Measurements from ENCODE around the gene SHTN1. TPM values are rescaled to one million over a fixed set of nuclear protein-coding genes. Genes with fewer than 3 reads are reported as not detected.
A peak's percentile ranks its signal among the peaks of the same experiment; 100 is the strongest.

SHTN1 gene
- total and polyA plus RNA-seq, 2 donors (not counting 3 experiments of a cell fraction or from before 2014, with no cell fraction given) = 4.8 to 36.5 TPM

- no peaks in the 10 kb centered on the region for H4K20me1 ChIP-seq (replicated peaks; ENCODE audit: control insufficient read depth, extremely low read depth, insufficient read depth, low read length)
- H3K4me1 ChIP-seq (ENCODE audit: control insufficient read depth, extremely low read depth, insufficient read depth, low read length) = no peaks in the 10 kb centered on the region
- peak; percentile 44 for DNase-seq (ENCODE audit: low read depth, low spot score)
- H3K36me3 ChIP-seq (ENCODE audit: control insufficient read depth in 2 of 2, extremely low read depth in 1 of 2, insufficient read depth in 2 of 2, low read length in 2 of 2) = no peaks in the 10 kb centered on the region
- FAIRE-seq = no peak
- CTCF ChIA-PET = interaction anchor here (0.5 to 7.2 kb wide), 26 partner anchors 9 to 380 kb away, joined by 3 to 238 read pairs (median 5); partner anchors contain the start of genes ENO4 and SHTN1
- no peak overlapping the region for H3K4me3 ChIP-seq (replicated peaks in 1 of 3; ENCODE audit: insufficient read depth in 1 of 3, low read depth in 1 of 3, low read length in 3 of 3)
- peaks cover 13 to 18% of the 10 kb centered on the region in 2 experiments for H3K27me3 ChIP-seq (ENCODE audit: control insufficient read depth in 2 of 2, insufficient read depth in 2 of 2, low read length in 2 of 2)
- no peaks in the 10 kb centered on the region for H3K9me1 ChIP-seq (replicated peaks; ENCODE audit: control insufficient read depth, extremely low read depth, insufficient read depth, low read length)
- dilution Hi-C loops (cut with MboI; ENCODE audit: extremely low pct_ligation_motif_present, low sequenced_read_pairs) = no loop called here
- H3K9ac ChIP-seq (replicated peaks; ENCODE audit: extremely low read depth, insufficient read depth, low read length) = no peak overlapping the region
- TF ChIP-seq POLR2AphosphoS5 (IDR thresholded peaks at IDR 0.05; ENCODE audit: insufficient read depth, low read depth, low read length) (no peak), CTCF (IDR thresholded peaks at IDR 0.05; ENCODE audit: extremely low read depth in 1 of 2, insufficient read depth in 1 of 2, low read depth in 1 of 2, low read length in 2 of 2) (peak; percentile 31 to 38)
- H3K4me2 ChIP-seq (ENCODE audit: insufficient read depth, low read length) = no peak overlapping the region
- no peak overlapping the region for H3K27ac ChIP-seq (ENCODE audit: insufficient read depth, low read depth, low read length)
- intact Hi-C loops (cut with micrococcal nuclease) = loop anchor here (1.0 to 2.0 kb wide), 4 partner anchors 40 to 338 kb away; no protein-coding TSS in a partner anchor
- H3K9me3 ChIP-seq (replicated peaks; ENCODE audit: control insufficient read depth, insufficient read depth, low read length) = no peaks in the 10 kb centered on the region
- H3K79me2 ChIP-seq (ENCODE audit: control insufficient read depth, insufficient read depth, low read length) = no peaks in the 10 kb centered on the region
- H2AFZ ChIP-seq (ENCODE audit: low read depth, low read length) = no peak overlapping the region
- no TSS peak for BruUV-seq (replicated peaks)
- POLR2A ChIA-PET = no interaction called here
These were observed 168.0 kb downstream of the SHTN1 start for GRCh38 chr10:116836902-116837523.

GRCh38 chr10:116836083-116836482, 168.9 kb downstream of the SHTN1 start:
- Histone ChIP-seq H3K9ac (replicated peaks; ENCODE audit: extremely low read depth, insufficient read depth, low read length) (no peak overlapping the region), H4K20me1 (replicated peaks; ENCODE audit: control insufficient read depth, extremely low read depth, insufficient read depth, low read length) (no peaks in the 10 kb centered on the region), H3K4me2 (ENCODE audit: insufficient read depth, low read length) (no peak overlapping the region), H3K36me3 (ENCODE audit: control insufficient read depth in 2 of 2, extremely low read depth in 1 of 2, insufficient read depth in 2 of 2, low read length in 2 of 2) (no peaks in the 10 kb centered on the region), H3K9me3 (replicated peaks; ENCODE audit: control insufficient read depth, insufficient read depth, low read length) (no peaks in the 10 kb centered on the region), H3K27ac (ENCODE audit: insufficient read depth, low read depth, low read length) (no peak overlapping the region), H3K79me2 (ENCODE audit: control insufficient read depth, insufficient read depth, low read length) (no peaks in the 10 kb centered on the region), H3K4me3 (replicated peaks in 1 of 3; ENCODE audit: insufficient read depth in 1 of 3, low read depth in 1 of 3, low read length in 3 of 3) (no peak overlapping the region), H3K9me1 (replicated peaks; ENCODE audit: control insufficient read depth, extremely low read depth, insufficient read depth, low read length) (no peaks in the 10 kb centered on the region), H2AFZ (ENCODE audit: low read depth, low read length) (no peak overlapping the region), H3K27me3 (ENCODE audit: control insufficient read depth in 2 of 2, insufficient read depth in 2 of 2, low read length in 2 of 2) (peaks cover 13 to 18% of the 10 kb centered on the region in 2 experiments), H3K4me1 (ENCODE audit: control insufficient read depth, extremely low read depth, insufficient read depth, low read length) (no peaks in the 10 kb centered on the region)
- intact Hi-C loops (cut with micrococcal nuclease) = loop anchor here (2.0 kb wide), 2 partner anchors 39 to 329 kb away; no protein-coding TSS in a partner anchor
- TF ChIP-seq FOS (IDR thresholded peaks at IDR 0.05; ENCODE audit: borderline replicate concordance, insufficient read depth, low read length) = no peak
- TF ChIP-seq MAX (IDR thresholded peaks at IDR 0.05; ENCODE audit: insufficient read depth, insufficient read length) = no peak
- no peak for TF ChIP-seq MYC (IDR thresholded peaks at IDR 0.05; ENCODE audit: low read depth, low read length)
- no peak for TF ChIP-seq CTCF (IDR thresholded peaks at IDR 0.05; ENCODE audit: extremely low read depth in 1 of 2, insufficient read depth in 1 of 2, low read depth in 1 of 2, low read length in 2 of 2)
- no peak for TF ChIP-seq JUN (IDR thresholded peaks at IDR 0.05; ENCODE audit: borderline replicate concordance, insufficient read depth, insufficient read length, low read depth)
- TF ChIP-seq EZH2 (IDR thresholded peaks at IDR 0.05; ENCODE audit: borderline replicate concordance, low read depth, low read length, severe bottlenecking) = no peak
- no peak for TF ChIP-seq GATA2 (IDR thresholded peaks at IDR 0.05; ENCODE audit: insufficient read depth, insufficient read length, low read depth, low read length)
- TF ChIP-seq POLR2AphosphoS5 (IDR thresholded peaks at IDR 0.05; ENCODE audit: insufficient read depth, low read depth, low read length) = no peak
- TF ChIP-seq POLR2A (IDR thresholded peaks at IDR 0.05; ENCODE audit: low read depth, low read length) = no peak
- BruUV-seq (replicated peaks) = no TSS peak
- DNase-seq (ENCODE audit: low read depth, low spot score) (no peak), FAIRE-seq (no peak)
- ChIA-PET CTCF (interaction anchor here (0.9 to 7.2 kb wide), 6 partner anchors 13 to 339 kb away, joined by 3 to 238 read pairs (median 12); partner anchors contain the start of gene ENO4), POLR2A (no interaction called here)
- dilution Hi-C loops (cut with MboI; ENCODE audit: extremely low pct_ligation_motif_present, low sequenced_read_pairs) = no loop called here
